ENCODE results near the gene SDK2. TPM values are rescaled to one million over a fixed set of nuclear protein-coding genes. Genes with fewer than 3 reads are reported as not detected.
"Not testable (repeated sequence)": the region's sequence is repeated elsewhere in the genome, so short reads cannot be mapped to it uniquely, and the experiment has no call there.

The SDK2 gene
- polyA plus RNA-seq, 2 donors: 0.29 to 0.55 TPM

- H3K36me3 ChIP-seq (ENCODE audit: control insufficient read depth in 2 of 2, insufficient read depth in 2 of 2, low read length in 1 of 2): no peaks in the 10 kb centered on the region
- H3K27ac ChIP-seq (ENCODE audit: low read depth in 2 of 2, low read length in 1 of 2): no peak overlapping the region
- WGBS, 2 donors: 86 to 92% methylated on average over 9 to 11 of the region's 11 CpGs
Observed at GRCh38 chr17:73376152-73376551, 268.1 kb downstream of the SDK2 start.

GRCh38 chr17:73371836-73372235, 272.4 kb downstream of the SDK2 start:
- H3K4me1 ChIP-seq (ENCODE audit: control insufficient read depth in 2 of 2, insufficient read depth in 2 of 2, low read length in 1 of 2): no peaks in the 10 kb centered on the region
- H3K27me3 ChIP-seq (ENCODE audit: control insufficient read depth in 1 of 2, insufficient read depth in 2 of 2, low read length in 2 of 2): no peaks in the 10 kb centered on the region
- no peak overlapping the region for H3K4me3 ChIP-seq (ENCODE audit: low read depth in 1 of 2, low read length in 2 of 2)
- H3K36me3 ChIP-seq (ENCODE audit: control insufficient read depth in 2 of 2, insufficient read depth in 2 of 2, low read length in 1 of 2): no peaks in the 10 kb centered on the region
- no peak overlapping the region for H3K27ac ChIP-seq (ENCODE audit: low read depth in 2 of 2, low read length in 1 of 2)
- WGBS, 2 donors: 75 to 78% methylated on average over 9 of the region's 9 CpGs
- no peaks in the 10 kb centered on the region for H3K9me3 ChIP-seq (ENCODE audit: control insufficient read depth in 2 of 2, insufficient read depth in 1 of 2, low read depth in 1 of 2, low read length in 1 of 2)

More at GRCh38 chr17:73376152-73376551, 268.1 kb downstream of the SDK2 start:
- H3K4me1 ChIP-seq (ENCODE audit: control insufficient read depth in 2 of 2, insufficient read depth in 2 of 2, low read length in 1 of 2): no peaks in the 10 kb centered on the region
- no peaks in the 10 kb centered on the region for H3K27me3 ChIP-seq (ENCODE audit: control insufficient read depth in 1 of 2, insufficient read depth in 2 of 2, low read length in 2 of 2)
- no peaks in the 10 kb centered on the region for H3K9me3 ChIP-seq (ENCODE audit: control insufficient read depth in 2 of 2, insufficient read depth in 1 of 2, low read depth in 1 of 2, low read length in 1 of 2)
- no peak overlapping the region for H3K4me3 ChIP-seq (ENCODE audit: low read depth in 1 of 2, low read length in 2 of 2)

- H3K27ac ChIP-seq (ENCODE audit: low read depth in 2 of 2, low read length in 1 of 2): no peak overlapping the region
- H3K36me3 ChIP-seq (ENCODE audit: control insufficient read depth in 2 of 2, insufficient read depth in 2 of 2, low read length in 1 of 2): no peaks in the 10 kb centered on the region
- WGBS, 2 donors: 57% methylated on average over 6 of the region's 6 CpGs
- no peaks in the 10 kb centered on the region for H3K9me3 ChIP-seq (ENCODE audit: control insufficient read depth in 2 of 2, insufficient read depth in 1 of 2, low read depth in 1 of 2, low read length in 1 of 2)
- no peaks in the 10 kb centered on the region for H3K27me3 ChIP-seq (ENCODE audit: control insufficient read depth in 1 of 2, insufficient read depth in 2 of 2, low read length in 2 of 2)
- H3K4me3 ChIP-seq (ENCODE audit: low read depth in 1 of 2, low read length in 2 of 2): no peak overlapping the region
- no peaks in the 10 kb centered on the region for H3K4me1 ChIP-seq (ENCODE audit: control insufficient read depth in 2 of 2, insufficient read depth in 2 of 2, low read length in 1 of 2)
Observed at GRCh38 chr17:73371285-73371684, 273.0 kb downstream of the SDK2 start.

- H3K4me1 ChIP-seq (ENCODE audit: control insufficient read depth in 2 of 2, insufficient read depth in 2 of 2, low read length in 1 of 2); H3K4me3 ChIP-seq (ENCODE audit: low read depth in 1 of 2, low read length in 2 of 2); H3K36me3 ChIP-seq (ENCODE audit: control insufficient read depth in 2 of 2, insufficient read depth in 2 of 2, low read length in 1 of 2); H3K27me3 ChIP-seq (ENCODE audit: control insufficient read depth in 1 of 2, insufficient read depth in 2 of 2, low read length in 2 of 2); H3K9me3 ChIP-seq (ENCODE audit: control insufficient read depth in 2 of 2, insufficient read depth in 1 of 2, low read depth in 1 of 2, low read length in 1 of 2); H3K27ac ChIP-seq (ENCODE audit: low read depth in 2 of 2, low read length in 1 of 2): not testable (repeated sequence)
- 34 to 38% methylated on average over 14 of the region's 14 CpGs for WGBS, 2 donors
Observed at GRCh38 chr17:73369817-73370490, 274.3 kb downstream of the SDK2 start.

GRCh38 chr17:73369111-73369521, 275.1 kb downstream of the SDK2 start:
- 72 to 80% methylated on average over 14 of the region's 14 CpGs for WGBS, 2 donors
- no peaks in the 10 kb centered on the region for H3K9me3 ChIP-seq (ENCODE audit: control insufficient read depth in 2 of 2, insufficient read depth in 1 of 2, low read depth in 1 of 2, low read length in 1 of 2)
- H3K36me3 ChIP-seq (ENCODE audit: control insufficient read depth in 2 of 2, insufficient read depth in 2 of 2, low read length in 1 of 2): no peaks in the 10 kb centered on the region
- no peaks in the 10 kb centered on the region for H3K27me3 ChIP-seq (ENCODE audit: control insufficient read depth in 1 of 2, insufficient read depth in 2 of 2, low read length in 2 of 2)
- no peaks in the 10 kb centered on the region for H3K4me1 ChIP-seq (ENCODE audit: control insufficient read depth in 2 of 2, insufficient read depth in 2 of 2, low read length in 1 of 2)
- no peak overlapping the region for H3K4me3 ChIP-seq (ENCODE audit: low read depth in 1 of 2, low read length in 2 of 2)
- H3K27ac ChIP-seq (ENCODE audit: low read depth in 2 of 2, low read length in 1 of 2): no peak overlapping the region

- H3K36me3 ChIP-seq (ENCODE audit: control insufficient read depth in 2 of 2, insufficient read depth in 2 of 2, low read length in 1 of 2): no peaks in the 10 kb centered on the region
- no peaks in the 10 kb centered on the region for H3K4me1 ChIP-seq (ENCODE audit: control insufficient read depth in 2 of 2, insufficient read depth in 2 of 2, low read length in 1 of 2)
- H3K9me3 ChIP-seq (ENCODE audit: control insufficient read depth in 2 of 2, insufficient read depth in 1 of 2, low read depth in 1 of 2, low read length in 1 of 2): no peaks in the 10 kb centered on the region
- no peak overlapping the region for H3K4me3 ChIP-seq (ENCODE audit: low read depth in 1 of 2, low read length in 2 of 2)
- no peaks in the 10 kb centered on the region for H3K27me3 ChIP-seq (ENCODE audit: control insufficient read depth in 1 of 2, insufficient read depth in 2 of 2, low read length in 2 of 2)
- WGBS, 2 donors: 93% methylated on average over 18 of the region's 18 CpGs
- no peak overlapping the region for H3K27ac ChIP-seq (ENCODE audit: low read depth in 2 of 2, low read length in 1 of 2)
Observed at GRCh38 chr17:73368085-73368631, 276.1 kb downstream of the SDK2 start.

- 72 to 75% methylated on average over 23 of the region's 23 CpGs for WGBS, 2 donors
Observed at GRCh38 chr17:73365906-73366623, 278.2 kb downstream of the SDK2 start.

GRCh38 chr17:73365301-73365874, 278.9 kb downstream of the SDK2 start:
- Histone ChIP-seq H3K4me3 (ENCODE audit: low read depth in 1 of 2, low read length in 2 of 2) (no peak overlapping the region), H3K9me3 (ENCODE audit: control insufficient read depth in 2 of 2, insufficient read depth in 1 of 2, low read depth in 1 of 2, low read length in 1 of 2) (no peaks in the 10 kb centered on the region), H3K36me3 (ENCODE audit: control insufficient read depth in 2 of 2, insufficient read depth in 2 of 2, low read length in 1 of 2) (no peaks in the 10 kb centered on the region), H3K27me3 (ENCODE audit: control insufficient read depth in 1 of 2, insufficient read depth in 2 of 2, low read length in 2 of 2) (no peaks in the 10 kb centered on the region), H3K27ac (ENCODE audit: low read depth in 2 of 2, low read length in 1 of 2) (peak overlapping the region in 1 of 2 donors; percentile 43), H3K4me1 (ENCODE audit: control insufficient read depth in 2 of 2, insufficient read depth in 2 of 2, low read length in 1 of 2) (no peaks in the 10 kb centered on the region)
- 68 to 72% methylated on average over 20 of the region's 20 CpGs for WGBS, 2 donors

More at GRCh38 chr17:73365906-73366623, 278.2 kb downstream of the SDK2 start:
- no peaks in the 10 kb centered on the region for H3K9me3 ChIP-seq (ENCODE audit: control insufficient read depth in 2 of 2, insufficient read depth in 1 of 2, low read depth in 1 of 2, low read length in 1 of 2)
- H3K27ac ChIP-seq (ENCODE audit: low read depth in 2 of 2, low read length in 1 of 2): peak overlapping the region in 1 of 2 donors; percentile 43
- no peak overlapping the region for H3K4me3 ChIP-seq (ENCODE audit: low read depth in 1 of 2, low read length in 2 of 2)
- no peaks in the 10 kb centered on the region for H3K4me1 ChIP-seq (ENCODE audit: control insufficient read depth in 2 of 2, insufficient read depth in 2 of 2, low read length in 1 of 2)
- no peaks in the 10 kb centered on the region for H3K27me3 ChIP-seq (ENCODE audit: control insufficient read depth in 1 of 2, insufficient read depth in 2 of 2, low read length in 2 of 2)
- H3K36me3 ChIP-seq (ENCODE audit: control insufficient read depth in 2 of 2, insufficient read depth in 2 of 2, low read length in 1 of 2): no peaks in the 10 kb centered on the region

GRCh38 chr17:73364155-73364522, 280.1 kb downstream of the SDK2 start:
- no peaks in the 10 kb centered on the region for H3K36me3 ChIP-seq (ENCODE audit: control insufficient read depth in 2 of 2, insufficient read depth in 2 of 2, low read length in 1 of 2)
- H3K4me3 ChIP-seq (ENCODE audit: low read depth in 1 of 2, low read length in 2 of 2): no peak overlapping the region
- H3K27ac ChIP-seq (ENCODE audit: low read depth in 2 of 2, low read length in 1 of 2): no peak overlapping the region
- no peaks in the 10 kb centered on the region for H3K27me3 ChIP-seq (ENCODE audit: control insufficient read depth in 1 of 2, insufficient read depth in 2 of 2, low read length in 2 of 2)
- WGBS, 2 donors: 93 to 96% methylated on average over 4 of the region's 4 CpGs
- H3K9me3 ChIP-seq (ENCODE audit: control insufficient read depth in 2 of 2, insufficient read depth in 1 of 2, low read depth in 1 of 2, low read length in 1 of 2): no peaks in the 10 kb centered on the region
- H3K4me1 ChIP-seq (ENCODE audit: control insufficient read depth in 2 of 2, insufficient read depth in 2 of 2, low read length in 1 of 2): peaks cover 0 to 4% of the 10 kb centered on the region in 2 donors
